Measurements from ENCODE around the gene SAMD11.
A peak's percentile ranks its signal among the peaks of the same experiment; 100 is the strongest.
"Not testable (repeated sequence)": the region's sequence is repeated elsewhere in the genome, so short reads cannot be mapped to it uniquely, and the experiment has no call there.

The SAMD11 gene

GRCh38 chr1:965526-966134, 41.9 kb downstream of the SAMD11 start:
- DNase-seq: no peak

DNA sequence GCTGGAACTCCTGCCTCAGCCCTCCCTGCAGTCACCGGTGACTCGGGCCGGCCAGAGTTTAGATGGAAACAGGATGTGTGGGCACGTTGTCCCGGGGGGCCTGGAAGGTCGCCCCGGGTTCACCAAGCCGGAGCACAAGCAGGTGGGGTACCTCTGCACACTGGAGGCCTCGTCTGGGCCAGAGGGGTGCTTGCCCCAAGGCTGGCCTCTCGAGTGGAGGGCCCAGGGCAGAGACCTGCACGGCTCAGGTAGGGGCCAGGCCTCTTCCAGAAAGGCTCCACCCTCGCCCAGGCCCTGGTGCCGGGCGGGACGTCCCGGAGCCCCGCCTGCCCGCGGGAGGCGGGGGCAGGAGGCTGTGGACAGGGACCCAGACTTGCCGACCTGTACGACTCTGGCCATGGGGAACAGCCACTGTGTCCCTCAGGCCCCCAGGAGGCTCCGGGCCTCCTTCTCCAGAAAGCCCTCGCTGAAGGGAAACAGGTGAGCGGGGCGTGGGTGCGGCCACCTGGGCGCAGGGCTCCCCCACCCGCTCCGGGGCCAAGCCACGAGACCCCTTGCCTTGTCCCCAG, 42.5 kb downstream of the SAMD11 start, which contains the start of gene PLEKHN1:
PLEKHN1 (plus strand) TSS at position 348 of the 569 bp plus-strand sequence; CDS start at position 398, 50 bp downstream.
- DNase-seq: peak; percentile 19

- DNase-seq: peak; percentile 51
Observed at GRCh38 chr1:966704-967300, 43.1 kb downstream of the SAMD11 start.

DNA sequence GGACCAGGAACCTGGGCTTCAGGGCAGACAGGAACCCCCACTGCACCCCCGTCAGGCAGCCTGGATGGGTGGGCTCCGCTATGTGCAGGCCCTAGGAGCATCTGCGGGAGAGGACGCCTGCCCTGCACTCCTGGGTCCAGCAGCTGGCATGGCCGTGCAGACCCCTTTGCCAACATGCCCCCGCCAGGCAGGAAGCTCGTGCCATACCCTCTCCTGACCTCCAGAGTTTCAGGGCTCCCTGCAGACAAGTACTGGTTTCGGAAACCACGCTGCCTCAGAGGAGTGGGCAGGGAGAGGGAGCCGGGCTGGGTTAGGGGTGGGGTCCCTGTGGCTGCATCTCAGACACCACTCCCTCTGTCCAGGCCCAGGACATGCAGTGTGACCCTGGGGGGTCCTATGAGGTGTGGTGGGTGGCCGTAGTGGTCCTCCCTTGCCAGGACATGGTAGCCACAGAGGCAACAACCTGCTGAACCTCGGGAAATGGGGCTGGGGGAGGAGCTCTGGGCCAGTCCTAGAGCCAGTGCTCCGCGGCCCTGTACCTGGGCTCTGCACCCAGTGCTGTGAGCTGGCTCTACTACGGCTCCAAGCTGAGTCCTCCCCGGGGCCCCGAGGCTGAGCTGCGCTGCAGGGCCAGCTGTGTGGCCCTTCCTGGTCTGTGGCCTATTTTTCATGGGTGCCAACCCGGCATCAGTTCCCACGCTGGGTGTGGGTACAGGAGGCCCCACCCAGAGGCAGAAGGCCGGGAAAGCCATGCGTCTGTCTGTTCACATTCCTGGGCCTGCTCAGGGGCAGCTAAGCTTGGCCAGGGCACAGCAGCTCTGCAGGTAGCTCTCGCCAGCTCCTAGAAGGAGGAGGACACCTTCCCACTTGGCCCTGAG, 44.0 kb downstream of the SAMD11 start:
- DNase-seq: no peak

- no peak for DNase-seq
Observed at GRCh38 chr1:969260-969855, 45.6 kb downstream of the SAMD11 start.

- DNase-seq: no peak
Observed at GRCh38 chr1:970242-970972, 46.7 kb downstream of the SAMD11 start.

GRCh38 chr1:970973-971730, 47.4 kb downstream of the SAMD11 start:
- DNase-seq: no peak

- DNase-seq: no peak
Observed at GRCh38 chr1:971751-972506, 48.2 kb downstream of the SAMD11 start.

DNA sequence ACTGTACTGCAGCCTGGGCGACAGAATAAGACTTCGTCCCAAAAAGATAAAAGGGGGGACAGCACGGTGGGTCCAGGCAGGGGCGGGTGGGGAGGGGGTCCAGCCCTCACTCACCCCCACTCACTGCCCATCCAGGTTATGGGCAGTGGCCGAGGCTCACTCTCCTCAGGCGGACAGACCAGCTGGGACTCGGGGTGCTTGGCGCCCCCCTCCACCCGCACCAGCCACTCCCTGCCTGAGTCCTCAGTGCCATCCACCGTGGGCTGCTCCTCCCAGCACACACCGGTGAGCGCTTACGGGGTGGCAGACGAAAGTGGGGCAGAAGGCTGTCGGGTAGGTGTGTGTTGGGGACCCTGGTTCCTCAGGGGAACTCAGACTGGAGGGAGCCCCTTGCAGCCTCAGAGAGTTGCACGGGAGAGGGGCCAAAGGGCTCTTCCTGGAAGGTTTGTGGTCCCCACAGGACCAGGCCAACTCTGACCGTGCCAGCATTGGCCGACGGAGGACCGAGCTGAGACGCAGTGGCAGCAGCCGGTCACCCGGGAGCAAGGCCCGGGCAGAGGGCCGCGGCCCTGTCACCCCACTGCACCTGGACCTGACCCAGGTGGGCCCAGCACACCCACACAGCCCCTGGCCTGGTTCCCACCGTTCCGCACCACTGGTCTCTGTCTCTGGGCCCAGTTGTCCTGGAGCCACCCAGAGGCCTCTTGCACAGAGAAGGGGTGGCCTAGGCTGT, 49.2 kb downstream of the SAMD11 start:
- no peak for DNase-seq

- DNase-seq: no peak
Observed at GRCh38 chr1:973459-974292, 50.0 kb downstream of the SAMD11 start.

DNA sequence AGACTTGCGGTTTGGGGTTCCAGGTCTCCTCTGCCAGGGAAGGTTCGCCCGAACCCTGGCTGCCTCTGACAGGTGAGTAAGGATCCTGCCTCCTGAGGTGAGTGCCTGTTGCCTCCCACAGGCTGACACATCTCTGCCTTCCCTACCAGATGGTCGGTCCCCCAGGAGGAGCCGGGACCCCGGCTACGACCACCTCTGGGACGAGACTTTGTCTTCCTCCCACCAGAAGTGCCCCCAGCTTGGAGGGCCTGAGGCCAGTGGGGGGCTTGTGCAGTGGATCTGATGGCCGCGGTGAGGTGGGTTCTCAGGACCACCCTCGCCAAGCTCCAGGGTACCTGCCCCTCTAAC, 50.5 kb downstream of the SAMD11 start:
- DNase-seq: no peak

GRCh38 chr1:974687-975328, 51.1 kb downstream of the SAMD11 start:
- DNase-seq: no peak

DNA sequence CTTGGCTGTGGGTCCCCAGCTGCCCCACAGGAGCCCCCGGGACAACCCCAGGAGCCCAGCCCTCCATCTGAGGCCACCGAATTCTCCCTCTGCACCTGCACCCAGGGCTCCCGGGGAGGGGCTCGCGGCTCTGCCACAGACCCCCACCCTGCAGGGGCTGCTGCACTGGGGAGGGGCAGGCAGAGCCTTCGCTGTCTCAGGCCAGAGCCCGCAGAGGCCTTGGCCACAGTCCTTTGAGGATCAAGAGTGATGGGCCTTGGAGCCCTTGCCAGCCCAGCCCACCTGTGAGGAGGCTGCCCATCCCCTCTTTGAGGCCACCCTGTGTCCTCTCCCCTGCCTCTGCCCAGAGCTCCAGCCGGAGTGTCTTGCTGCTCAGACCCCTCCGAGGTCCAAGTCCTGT, 51.6 kb downstream of the SAMD11 start:
- no peak for DNase-seq

- peak; percentile 62 for DNase-seq
Observed at GRCh38 chr1:975896-976683, 52.4 kb downstream of the SAMD11 start.

DNA sequence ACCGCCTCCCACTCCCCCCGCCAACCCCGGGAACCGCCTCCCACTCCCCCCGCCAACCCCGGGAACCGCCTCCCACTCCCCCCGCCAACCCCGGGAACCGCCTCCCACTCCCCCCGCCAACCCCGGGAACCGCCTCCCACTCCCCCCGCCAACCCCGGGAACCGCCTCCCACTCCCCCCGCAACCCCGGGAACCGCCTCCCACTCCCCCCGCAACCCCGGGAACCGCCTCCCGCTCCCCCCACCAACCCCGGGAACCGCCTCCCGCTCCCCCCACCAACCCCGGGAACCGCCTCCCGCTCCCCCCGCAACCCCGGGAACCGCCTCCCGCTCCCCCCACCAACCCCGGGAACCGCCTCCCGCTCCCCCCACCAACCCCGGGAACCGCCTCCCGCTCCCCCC, 53.1 kb downstream of the SAMD11 start:
- not testable (repeated sequence) for DNase-seq

DNA sequence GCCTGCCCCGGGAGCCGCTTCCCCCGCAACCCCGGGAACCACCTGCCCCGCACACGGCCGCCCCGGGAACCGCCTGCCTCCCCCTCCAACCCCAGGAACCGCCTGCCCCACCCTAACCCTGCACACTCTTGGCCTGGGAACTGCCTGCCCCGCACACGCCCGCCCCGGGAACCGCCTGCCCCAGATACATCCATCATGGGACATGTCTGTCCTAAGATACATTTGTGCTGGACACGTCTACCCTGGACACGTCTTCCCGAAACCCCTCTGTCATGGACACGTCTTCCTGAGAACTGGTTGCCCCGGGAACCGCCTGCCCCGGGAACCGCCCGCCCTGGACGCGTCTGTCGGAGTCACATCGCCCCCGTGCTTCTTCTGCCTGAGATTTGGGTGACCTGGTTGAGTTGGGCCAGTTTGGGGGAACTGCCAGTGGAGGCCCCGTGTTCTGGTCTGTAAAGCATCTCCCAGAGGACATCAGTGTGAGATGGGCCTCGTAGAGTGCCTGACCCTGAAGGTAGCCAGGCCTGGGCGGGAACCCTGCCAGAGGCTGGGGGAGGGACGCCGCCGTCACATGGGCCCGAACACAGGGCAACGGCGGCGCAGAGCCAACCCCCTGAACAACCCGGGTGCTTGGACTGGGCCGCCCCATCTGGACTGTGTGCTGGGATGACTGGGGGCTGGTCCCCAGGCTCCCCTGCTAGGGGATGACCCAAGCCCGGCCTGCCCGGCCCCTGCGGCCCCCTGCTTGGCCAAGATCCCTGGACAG, 54.5 kb downstream of the SAMD11 start:
- DNase-seq: no peak

All from T1000 (cell line).